K562 (cell line): ENCODE measurements around the gene THEM5. TPM values are rescaled to one million over a fixed set of nuclear protein-coding genes. Genes with fewer than 3 reads are reported as not detected.

ENCODE experiments used
- ATAC-seq: fragments of 200-7000 bp; cut with Tn5 transposase; 3 replicates; pipeline ENCODE4 v1.9.1; 2020; ENCODE audit warnings: moderate library complexity
- BruUV-seq: library from RNA; stranded (reverse); fragments of 400-500 nt; replicated peaks from 2 replicates; lab custom pipeline; 2021; lab: Mats Ljungman, UMichigan
- CTCF ChIA-PET: fragments of 300-600 bp; formaldehyde crosslinking; extraction: SDS; loops from one replicate; lab custom pipeline; 2021; ENCODE audit warnings: low intra/inter-chr PET ratio; lab: Yijun Ruan, JAX
- POLR2A ChIA-PET: fragments of 300-600, 350-650 bp; sonication (Branson Sonifier 250); formaldehyde crosslinking; extraction: SDS; loops from one replicate; lab custom pipeline; 2021; ENCODE audit warnings: antibody characterized with exemption, inconsistent platforms; lab: Yijun Ruan, JAX
- DNase-seq, 4 experiments: peaks; one replicate each; pipeline versions ENCODE4 v3.0.0 to v3.0.0-alpha.2; 2011 to 2018; ENCODE audit warnings: low spot score in 3 of 4, mixed read lengths in 3 of 4; ENCODE audit errors: extremely low read depth in 1 of 4
- FAIRE-seq: peaks from 2 replicates; lab custom pipeline; 2011; peaks lifted over from hg19 to GRCh38; lab: Jason Lieb, UNC
- H2AFZ ChIP-seq: 2 replicates; pipeline ENCODE4 v1.6.0; 2011; ENCODE audit warnings: low read depth, low read length, control low read depth, inconsistent platforms
- H3K27ac ChIP-seq: fragments of 200-600 bp; 3 replicates; pipeline ENCODE4 v1.8.0; 2011; ENCODE audit warnings: low read depth, mild to moderate bottlenecking, control low read depth, inconsistent platforms, low read length, moderate library complexity, mixed read lengths; ENCODE audit errors: extremely low read depth
- H3K27me3 ChIP-seq, 2 experiments: fragments of 300-600 bp in 1 of 2; 2 replicates in 1 of 2; 3 replicates in 1 of 2; pipeline versions ENCODE4 v1.6.0 to v1.8.0; 2011; ENCODE audit warnings: inconsistent platforms in 2 of 2, low read length in 2 of 2, mild to moderate bottlenecking in 1 of 2, mixed read lengths in 1 of 2, moderate library complexity in 1 of 2; ENCODE audit not compliant: control insufficient read depth in 2 of 2, insufficient read depth in 2 of 2
- H3K36me3 ChIP-seq: fragments of 300-600 bp; 3 replicates; pipeline ENCODE4 v1.8.0; 2011; ENCODE audit warnings: mild to moderate bottlenecking, low read length, inconsistent platforms; ENCODE audit not compliant: control insufficient read depth, insufficient read depth
- H3K4me1 ChIP-seq, 2 experiments: fragments of 200-600 bp in 1 of 2; replicated peaks in 1 of 2; 2 replicates in 1 of 2; 3 replicates in 1 of 2; pipeline versions ENCODE4 v1.5.1 to v1.8.0; 2011; ENCODE audit warnings: inconsistent platforms in 2 of 2, low read length in 2 of 2, mild to moderate bottlenecking in 1 of 2, mixed read lengths in 1 of 2, moderate library complexity in 1 of 2; ENCODE audit not compliant: control insufficient read depth in 2 of 2, insufficient read depth in 2 of 2
- H3K4me2 ChIP-seq: 2 replicates; pipeline ENCODE4 v1.6.1; 2011; ENCODE audit warnings: low read length, control low read depth, inconsistent platforms, mixed read lengths; ENCODE audit not compliant: insufficient read depth
- H3K4me3 ChIP-seq: fragments of 200-600 bp; sonication (generic), shearing (Covaris generic); 2 replicates; pipeline ENCODE4 v1.5.1; 2016; ENCODE audit warnings: control low read depth, inconsistent platforms
- H3K79me2 ChIP-seq: fragments of 200-600 bp; 3 replicates; pipeline ENCODE4 v1.8.0; 2011; ENCODE audit warnings: low read length, inconsistent platforms; ENCODE audit not compliant: control insufficient read depth, insufficient read depth
- H3K9ac ChIP-seq, 2 experiments: 2 replicates each; pipeline versions ENCODE4 v1.6.0 to v1.6.1; 2011; ENCODE audit warnings: low read depth in 2 of 2, low read length in 2 of 2, control low read depth in 1 of 2, inconsistent platforms in 1 of 2, mild to moderate bottlenecking in 1 of 2, mixed read lengths in 1 of 2; ENCODE audit not compliant: insufficient read depth in 1 of 2
- H3K9me1 ChIP-seq: one replicate; pipeline ENCODE4 v1.6.0; 2011; ENCODE audit warnings: inconsistent platforms, mild to moderate bottlenecking, low read length, moderate library complexity; ENCODE audit not compliant: control insufficient read depth, insufficient read depth
- H3K9me3 ChIP-seq: replicated peaks from 2 replicates; pipeline ENCODE4 v1.5.1; 2011; ENCODE audit warnings: low read depth, low read length, inconsistent platforms; ENCODE audit not compliant: control insufficient read depth, insufficient read depth
- H4K20me1 ChIP-seq: replicated peaks from 2 replicates; pipeline ENCODE4 v1.6.1; 2011; ENCODE audit warnings: low read length, inconsistent platforms, mixed read lengths; ENCODE audit not compliant: control insufficient read depth, insufficient read depth
- DNMT1 ChIP-seq: fragments of 450-650 bp; IDR thresholded peaks from 2 replicates; pipeline ENCODE4 v1.6.1; 2016; ENCODE audit warnings: antibody characterized with exemption, mild to moderate bottlenecking
- GATAD2A ChIP-seq: fragments of 450-650 bp; IDR thresholded peaks from 2 replicates; pipeline ENCODE4 v1.6.1; 2017
- MEF2A ChIP-seq: IDR thresholded peaks from 2 replicates; pipeline ENCODE4 v1.6.1; 2011; ENCODE audit warnings: low read depth, mild to moderate bottlenecking, low read length, moderate library complexity; ENCODE audit not compliant: control insufficient read depth
- PURB ChIP-seq: sonication (generic); formaldehyde crosslinking; IDR thresholded peaks from 2 replicates; pipeline ENCODE4 v1.9.0; 2021; ENCODE audit warnings: low read depth, mild to moderate bottlenecking, missing genetic modification reagents
- SIN3B ChIP-seq: fragments of 450-650 bp; IDR thresholded peaks from 2 replicates; pipeline ENCODE4 v1.6.1; 2017; ENCODE audit warnings: low read depth, mild to moderate bottlenecking, moderate library complexity
- SOX6 ChIP-seq: fragments of 450-650 bp; IDR thresholded peaks from 2 replicates; pipeline ENCODE4 v1.6.1; 2014; ENCODE audit warnings: mild to moderate bottlenecking
- THRAP3 ChIP-seq: fragments of 450-650 bp; IDR thresholded peaks from 2 replicates; pipeline ENCODE4 v1.6.1; 2016; ENCODE audit warnings: mild to moderate bottlenecking, inconsistent platforms, borderline replicate concordance
- ZNF217 ChIP-seq: sonication (generic); formaldehyde crosslinking; IDR thresholded peaks from 2 replicates; pipeline ENCODE4 v1.8.0; 2022; ENCODE audit warnings: mild to moderate bottlenecking, missing genetic modification reagents
- WGBS: fragments of 100-300 bp; shearing (Covaris generic); methylation state at CpG from one replicate; pipeline ENCODE4 v1.1.6; 2016; ENCODE audit warnings: low coverage, mixed read lengths; ENCODE audit not compliant: insufficient coverage; ENCODE audit errors: missing lambda C conversion rate; 5-methylcytosine and 5-hydroxymethylcytosine counted together
- in situ Hi-C: fragments of 300-500 bp; cut with MboI; formaldehyde crosslinking; loops from 4 replicates; pipeline ENCODE4 v1.15.0; 2018; ENCODE audit warnings: inconsistent platforms, mixed read lengths
- intact Hi-C: fragments of 100-400 bp; cut with micrococcal nuclease; formaldehyde crosslinking; loops from 2 replicates; pipeline ENCODE4 v1.14.2; 2022
- polyA plus RNA-seq, 8 experiments: library from polyadenylated mRNA; depleted of rRNA in 4 of 8; stranded (reverse) in 5 of 8; unstranded in 3 of 8; fragments of >200 nt; fragmentation: Nextera tagmentation in 2 of 8; fragmentation: Illumina TruSeq in 1 of 8; extraction: Ambion mirVana in 2 of 8; extraction: Trizol in 1 of 8; gene quantifications; 2 replicates each; pipeline versions ENCODE4 v1.2.1 to v1.2.3, GENCODE V29; 2011 to 2014; ENCODE audit warnings: inconsistent platforms in 1 of 8, missing spikeins in 1 of 8
- total RNA-seq, 7 experiments: library from RNA; depleted of rRNA in 6 of 7; stranded (reverse); fragments of >200 nt in 6 of 7; fragmentation: Illumina TruSeq in 2 of 7; extraction: Trizol in 2 of 7; gene quantifications; 2 replicates each; pipeline versions ENCODE4 v1.2.1 to v1.2.3, GENCODE V29; 2011 to 2021; ENCODE audit warnings: low replicate concordance in 1 of 7
- TF ChIP-seq, protein P1 (sequence below), 2 experiments: fragments of 450-650 bp in 1 of 2; sonication (generic) in 1 of 2; formaldehyde crosslinking in 1 of 2; IDR thresholded peaks; 2 replicates each; pipeline versions ENCODE4 v1.7.1 to v1.9.0; 2016 to 2022; ENCODE audit warnings: inconsistent platforms in 1 of 2, mild to moderate bottlenecking in 1 of 2, missing genetic modification reagents in 1 of 2
- TF ChIP-seq, protein P2 (sequence below): sonication (generic); formaldehyde crosslinking; IDR thresholded peaks from 2 replicates; pipeline ENCODE4 v1.8.1; 2023; ENCODE audit warnings: mild to moderate bottlenecking, missing genetic modification reagents

The THEM5 gene
- total and polyA plus RNA-seq, 9 of the 15 experiments (the other 6 are each of a cell fraction or from before 2014, with no cell fraction given) = not detected

GRCh38 chr1:151852733-151853132 is 779 bp downstream of the THEM5 start:
- 0 out of 2 replicates have a peak, but pooled peaks cover 3% of the 10 kb centered on the region for H4K20me1 ChIP-seq
- H3K4me2 ChIP-seq = no peak overlapping the region
- H3K9me3 ChIP-seq = no peaks in the 10 kb centered on the region
- H3K4me1 ChIP-seq = peaks cover 5 to 7% of the 10 kb centered on the region in 2 experiments; a peak in 2 of 5 replicates
- FAIRE-seq (no peak), ATAC-seq (no peak), DNase-seq (no peak)
- intact Hi-C loops = no loop called here
- ChIA-PET CTCF (no interaction called here), POLR2A (interaction anchor here (0.6 kb wide), 1 partner anchor 191 kb away, joined by 3 read pairs; no protein-coding TSS in a partner anchor)
- in situ Hi-C loops = no loop called here
- H3K27me3 ChIP-seq = peaks cover 33 to 57% of the 10 kb centered on the region in 2 experiments
- no peak overlapping the region for H3K27ac ChIP-seq
- H3K9ac ChIP-seq = no peak overlapping the region; a peak in 1 of 4 replicates
- BruUV-seq = no TSS peak
- H3K36me3 ChIP-seq = no peaks in the 10 kb centered on the region
- 0% methylated on average over 4 of the region's 4 CpGs for WGBS
- no peaks in the 10 kb centered on the region for H3K79me2 ChIP-seq
- H3K9me1 ChIP-seq = no peaks in the 10 kb centered on the region
- H3K4me3 ChIP-seq = no peak overlapping the region
- no peak overlapping the region for H2AFZ ChIP-seq
- TF ChIP-seq ZNF217 (CRISPR knock-in tag) (no peak), PURB (CRISPR knock-in tag) (no peak), GATAD2A (no peak), DNMT1 (no peak), SIN3B (no peak), THRAP3 (no peak), SOX6 (no peak), MEF2A (no peak)
- TF ChIP-seq, protein P1, sequence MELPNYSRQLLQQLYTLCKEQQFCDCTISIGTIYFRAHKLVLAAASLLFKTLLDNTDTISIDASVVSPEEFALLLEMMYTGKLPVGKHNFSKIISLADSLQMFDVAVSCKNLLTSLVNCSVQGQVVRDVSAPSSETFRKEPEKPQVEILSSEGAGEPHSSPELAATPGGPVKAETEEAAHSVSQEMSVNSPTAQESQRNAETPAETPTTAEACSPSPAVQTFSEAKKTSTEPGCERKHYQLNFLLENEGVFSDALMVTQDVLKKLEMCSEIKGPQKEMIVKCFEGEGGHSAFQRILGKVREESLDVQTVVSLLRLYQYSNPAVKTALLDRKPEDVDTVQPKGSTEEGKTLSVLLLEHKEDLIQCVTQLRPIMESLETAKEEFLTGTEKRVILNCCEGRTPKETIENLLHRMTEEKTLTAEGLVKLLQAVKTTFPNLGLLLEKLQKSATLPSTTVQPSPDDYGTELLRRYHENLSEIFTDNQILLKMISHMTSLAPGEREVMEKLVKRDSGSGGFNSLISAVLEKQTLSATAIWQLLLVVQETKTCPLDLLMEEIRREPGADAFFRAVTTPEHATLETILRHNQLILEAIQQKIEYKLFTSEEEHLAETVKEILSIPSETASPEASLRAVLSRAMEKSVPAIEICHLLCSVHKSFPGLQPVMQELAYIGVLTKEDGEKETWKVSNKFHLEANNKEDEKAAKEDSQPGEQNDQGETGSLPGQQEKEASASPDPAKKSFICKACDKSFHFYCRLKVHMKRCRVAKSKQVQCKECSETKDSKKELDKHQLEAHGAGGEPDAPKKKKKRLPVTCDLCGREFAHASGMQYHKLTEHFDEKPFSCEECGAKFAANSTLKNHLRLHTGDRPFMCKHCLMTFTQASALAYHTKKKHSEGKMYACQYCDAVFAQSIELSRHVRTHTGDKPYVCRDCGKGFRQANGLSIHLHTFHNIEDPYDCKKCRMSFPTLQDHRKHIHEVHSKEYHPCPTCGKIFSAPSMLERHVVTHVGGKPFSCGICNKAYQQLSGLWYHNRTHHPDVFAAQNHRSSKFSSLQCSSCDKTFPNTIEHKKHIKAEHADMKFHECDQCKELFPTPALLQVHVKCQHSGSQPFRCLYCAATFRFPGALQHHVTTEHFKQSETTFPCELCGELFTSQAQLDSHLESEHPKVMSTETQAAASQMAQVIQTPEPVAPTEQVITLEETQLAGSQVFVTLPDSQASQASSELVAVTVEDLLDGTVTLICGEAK (IDR thresholded peaks at IDR 0.05) = no peak
- TF ChIP-seq, protein P1 (CRISPR knock-in tag; IDR thresholded peaks at IDR 0.05) = no peak
- TF ChIP-seq, protein P2, sequence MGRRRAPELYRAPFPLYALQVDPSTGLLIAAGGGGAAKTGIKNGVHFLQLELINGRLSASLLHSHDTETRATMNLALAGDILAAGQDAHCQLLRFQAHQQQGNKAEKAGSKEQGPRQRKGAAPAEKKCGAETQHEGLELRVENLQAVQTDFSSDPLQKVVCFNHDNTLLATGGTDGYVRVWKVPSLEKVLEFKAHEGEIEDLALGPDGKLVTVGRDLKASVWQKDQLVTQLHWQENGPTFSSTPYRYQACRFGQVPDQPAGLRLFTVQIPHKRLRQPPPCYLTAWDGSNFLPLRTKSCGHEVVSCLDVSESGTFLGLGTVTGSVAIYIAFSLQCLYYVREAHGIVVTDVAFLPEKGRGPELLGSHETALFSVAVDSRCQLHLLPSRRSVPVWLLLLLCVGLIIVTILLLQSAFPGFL (CRISPR knock-in tag) = no peak
